Measurements from ENCODE around the gene FMR1.

GRCh38 chrX:147914591-147914990 is 2.9 kb downstream of the FMR1 start:
- TF ChIP-seq TAF1 (IDR thresholded peaks at IDR 0.05; ENCODE audit: borderline replicate concordance, insufficient read depth, low read length) (no peak), POLR2AphosphoS5 (IDR thresholded peaks at IDR 0.05; ENCODE audit: low read depth, low read length) (no peak)

Data from PFSK-1 (cell line).